Measurements from ENCODE around the gene RAD21L1.

RAD21L1 gene

DNA sequence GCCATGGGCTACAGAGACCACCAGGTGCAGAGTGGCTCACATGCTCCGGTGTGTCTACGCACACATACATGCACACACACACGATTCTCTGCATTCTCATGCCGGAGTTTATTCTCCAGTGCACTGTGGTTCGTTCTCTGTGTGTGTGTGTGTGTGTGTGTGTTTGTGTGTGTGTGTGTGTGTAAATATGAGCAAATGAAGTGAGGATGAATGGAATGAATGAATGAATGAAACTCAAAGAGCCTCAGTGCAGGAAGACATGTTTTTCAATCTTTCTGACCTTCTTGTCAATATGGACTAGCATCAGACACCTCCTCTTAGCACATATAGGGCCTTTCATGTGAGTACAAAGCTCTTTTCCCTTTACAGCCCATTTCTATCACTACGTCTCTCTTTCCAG, 42.7 kb upstream of the RAD21L1 start:
- POLR2A ChIA-PET (ENCODE audit: low non-redundant PET): no interaction called here
- TF ChIP-seq, protein P1, sequence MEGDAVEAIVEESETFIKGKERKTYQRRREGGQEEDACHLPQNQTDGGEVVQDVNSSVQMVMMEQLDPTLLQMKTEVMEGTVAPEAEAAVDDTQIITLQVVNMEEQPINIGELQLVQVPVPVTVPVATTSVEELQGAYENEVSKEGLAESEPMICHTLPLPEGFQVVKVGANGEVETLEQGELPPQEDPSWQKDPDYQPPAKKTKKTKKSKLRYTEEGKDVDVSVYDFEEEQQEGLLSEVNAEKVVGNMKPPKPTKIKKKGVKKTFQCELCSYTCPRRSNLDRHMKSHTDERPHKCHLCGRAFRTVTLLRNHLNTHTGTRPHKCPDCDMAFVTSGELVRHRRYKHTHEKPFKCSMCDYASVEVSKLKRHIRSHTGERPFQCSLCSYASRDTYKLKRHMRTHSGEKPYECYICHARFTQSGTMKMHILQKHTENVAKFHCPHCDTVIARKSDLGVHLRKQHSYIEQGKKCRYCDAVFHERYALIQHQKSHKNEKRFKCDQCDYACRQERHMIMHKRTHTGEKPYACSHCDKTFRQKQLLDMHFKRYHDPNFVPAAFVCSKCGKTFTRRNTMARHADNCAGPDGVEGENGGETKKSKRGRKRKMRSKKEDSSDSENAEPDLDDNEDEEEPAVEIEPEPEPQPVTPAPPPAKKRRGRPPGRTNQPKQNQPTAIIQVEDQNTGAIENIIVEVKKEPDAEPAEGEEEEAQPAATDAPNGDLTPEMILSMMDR (conservative IDR thresholded peaks at IDR 0.05; ENCODE audit: low read depth): no peak
- DNase-seq (ENCODE audit: low spot score): no peak
- no peak overlapping the region for H3K27ac ChIP-seq
- CTCF ChIA-PET: no interaction called here

DNA sequence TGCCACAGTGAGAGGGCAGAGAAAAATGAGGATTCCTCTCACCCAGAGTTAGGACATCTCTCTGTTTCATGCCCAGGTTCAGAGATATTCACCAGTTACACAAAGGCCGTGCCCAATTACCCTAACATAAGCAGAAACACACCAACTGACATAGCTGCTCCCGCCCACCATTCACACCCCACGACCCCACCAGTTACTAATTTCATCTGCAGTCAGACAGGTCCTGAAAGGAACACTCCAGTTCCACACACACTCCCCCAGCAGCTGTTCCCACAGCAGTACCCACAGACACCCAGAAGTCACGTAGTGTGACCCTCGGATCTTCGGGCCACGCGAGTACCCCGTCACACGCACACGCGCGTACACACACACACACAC, 41.6 kb upstream of the RAD21L1 start:
- no peak overlapping the region for H3K27ac ChIP-seq
- CTCF ChIA-PET: interaction anchor here (0.5 to 1.4 kb wide), 4 partner anchors 76 to 1340 kb away, joined by 3 to 6 read pairs (median 4); no protein-coding TSS in a partner anchor
- TF ChIP-seq, protein P1 (conservative IDR thresholded peaks at IDR 0.05; ENCODE audit: low read depth): no peak
- POLR2A ChIA-PET (ENCODE audit: low non-redundant PET): no interaction called here
- DNase-seq (ENCODE audit: low spot score): no peak

DNA sequence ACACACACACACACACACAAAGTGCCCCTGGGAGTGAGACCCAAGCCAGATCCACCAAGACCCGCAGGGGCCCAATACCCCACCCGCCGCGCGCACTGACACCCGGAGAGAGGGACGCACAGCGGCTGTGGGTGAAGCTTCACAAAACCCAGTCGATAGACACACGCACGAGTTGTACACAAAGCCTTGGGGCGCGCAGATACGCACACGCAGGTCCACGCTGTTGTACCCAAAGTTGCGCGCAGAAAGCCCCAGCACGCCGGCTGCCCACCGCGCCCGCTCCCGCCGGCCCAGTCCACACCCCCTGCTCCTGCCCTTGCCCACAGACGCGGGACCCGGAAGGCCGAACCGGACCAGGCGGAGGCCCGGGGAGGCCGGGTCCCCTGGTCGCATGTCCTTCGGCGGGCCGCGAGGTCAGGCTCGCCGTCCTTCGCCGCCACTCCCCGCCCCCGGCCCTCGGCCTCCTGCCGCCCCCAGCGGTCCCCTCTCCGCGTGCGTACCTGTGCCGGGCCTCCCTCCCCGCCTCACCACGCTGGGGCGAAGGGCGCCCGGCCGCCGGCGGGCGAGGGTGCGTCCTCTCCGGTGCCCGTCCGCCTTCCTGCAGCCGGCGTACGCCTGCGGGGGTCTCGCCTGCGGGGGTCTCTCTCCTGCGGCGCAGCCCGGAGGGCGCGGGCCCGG, 41.1 kb upstream of the RAD21L1 start, which contains the start of gene TMEM74B:
TMEM74B (minus strand) TSS at position 344 of the 678 bp plus-strand sequence. CDS start 1,180 bp downstream, outside the sequence.
- POLR2A ChIA-PET (ENCODE audit: low non-redundant PET): no interaction called here
- TF ChIP-seq, protein P1 (conservative IDR thresholded peaks at IDR 0.05; ENCODE audit: low read depth): no peak
- CTCF ChIA-PET: interaction anchor here (0.5 to 1.4 kb wide), 6 partner anchors 65 to 1340 kb away, joined by 3 to 6 read pairs (median 4); no protein-coding TSS in a partner anchor
- H3K27ac ChIP-seq: no peak within 1 kb of the TSS
- DNase-seq (ENCODE audit: low spot score): no peak

DNA sequence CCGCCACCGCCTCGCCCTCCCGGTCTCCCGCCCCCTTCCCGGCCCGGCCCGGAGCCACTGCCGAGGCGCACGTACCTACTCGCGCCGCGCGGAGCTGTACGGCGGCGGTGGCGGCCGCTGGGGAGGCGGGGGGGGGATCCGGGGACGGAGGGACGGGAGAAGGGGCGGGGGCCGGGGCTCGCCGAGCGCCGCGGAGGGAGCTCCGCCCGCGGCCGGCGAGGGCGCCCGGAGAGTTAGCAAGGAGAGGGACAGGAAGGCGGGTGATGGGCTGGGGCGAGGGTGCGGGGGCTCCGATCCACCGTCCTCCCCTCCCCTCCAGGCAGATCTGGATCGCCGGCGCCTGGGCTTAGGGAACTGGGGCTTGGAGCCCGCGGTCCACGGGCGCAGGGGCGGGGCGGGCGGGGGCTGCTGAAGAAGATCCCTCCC, 40.5 kb upstream of the RAD21L1 start:
- ChIA-PET CTCF (interaction anchor here (0.6 to 1.4 kb wide), 3 partner anchors 65 to 1147 kb away, joined by 4 to 6 read pairs (median 5); no protein-coding TSS in a partner anchor), POLR2A (ENCODE audit: low non-redundant PET) (no interaction called here)
- TF ChIP-seq, protein P1 (conservative IDR thresholded peaks at IDR 0.05; ENCODE audit: low read depth): no peak
- H3K27ac ChIP-seq: no peak overlapping the region
- no peak for DNase-seq (ENCODE audit: low spot score)

DNA sequence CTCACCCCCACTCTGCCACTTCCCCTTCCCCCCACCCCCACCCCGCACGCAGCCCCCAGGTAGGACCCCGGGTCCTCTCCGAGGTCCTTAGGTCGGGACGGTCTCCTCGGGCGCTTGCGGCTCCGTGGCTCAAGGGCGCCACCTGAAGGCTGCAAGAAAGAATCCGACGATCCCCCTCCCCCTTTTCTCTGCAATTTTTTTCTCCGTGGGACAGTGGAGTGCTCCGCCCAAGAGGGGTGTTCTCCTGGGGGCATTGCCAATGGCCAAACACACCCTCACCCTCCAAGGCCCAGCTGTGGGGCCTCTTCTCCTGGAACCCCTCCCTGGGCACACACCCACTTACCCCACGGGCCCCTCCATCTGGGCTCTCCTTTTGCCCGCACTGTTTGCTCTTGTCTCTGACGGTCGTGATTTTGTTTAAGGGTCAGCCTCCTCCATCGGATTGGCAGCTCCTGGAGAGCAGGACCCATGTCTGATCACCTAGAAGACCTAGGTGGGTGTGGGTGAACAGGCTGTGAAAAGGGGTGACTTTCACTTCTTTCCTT, 40.0 kb upstream of the RAD21L1 start:
- ChIA-PET CTCF (interaction anchor here (0.6 to 1.4 kb wide), 2 partner anchors 10 to 77 kb away, joined by 5 to 6 read pairs; no protein-coding TSS in a partner anchor), POLR2A (ENCODE audit: low non-redundant PET) (no interaction called here)
- H3K27ac ChIP-seq: no peak overlapping the region
- DNase-seq (ENCODE audit: low spot score): peak; percentile 56
- TF ChIP-seq, protein P1 (conservative IDR thresholded peaks at IDR 0.05; ENCODE audit: low read depth): peak; percentile 66

DNA sequence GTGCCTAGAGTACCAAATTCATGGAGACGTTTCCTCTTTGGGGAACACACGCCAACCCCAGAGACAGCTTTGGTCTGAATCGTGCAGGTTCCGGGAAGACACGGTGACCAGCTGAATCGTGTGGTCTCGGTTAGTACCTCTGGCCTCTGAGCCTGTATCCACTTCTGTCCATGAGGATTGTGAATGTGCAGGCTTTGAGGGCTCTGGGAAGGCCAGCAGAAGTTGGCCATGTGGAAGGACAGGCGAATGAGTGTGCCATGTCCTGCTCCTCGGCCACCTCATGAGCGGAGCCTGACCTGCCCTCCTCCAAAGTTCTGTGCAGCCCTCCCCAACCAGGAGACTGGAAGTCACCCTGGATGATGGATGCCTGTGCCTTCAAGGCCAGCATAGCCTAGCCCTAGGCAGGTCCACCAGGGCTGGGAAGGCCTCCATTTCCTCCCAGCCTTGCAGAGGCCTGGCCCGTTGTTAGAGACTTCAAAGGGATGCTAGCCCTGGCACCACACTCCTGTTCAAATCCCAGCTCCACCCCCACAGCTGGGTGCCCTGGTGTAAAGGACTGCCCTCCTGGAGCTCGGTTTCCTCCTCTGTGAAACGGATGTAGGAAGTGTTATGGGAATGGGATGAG, 39.4 kb upstream of the RAD21L1 start:
- DNase-seq (ENCODE audit: low spot score): no peak
- H3K27ac ChIP-seq: no peak overlapping the region
- ChIA-PET CTCF (interaction anchor here (0.6 to 0.7 kb wide), 3 partner anchors 10 to 371 kb away, joined by 3 to 6 read pairs (median 5); no protein-coding TSS in a partner anchor), POLR2A (ENCODE audit: low non-redundant PET) (no interaction called here)
- TF ChIP-seq, protein P1 (conservative IDR thresholded peaks at IDR 0.05; ENCODE audit: low read depth): no peak

Data from RWPE1 (cell line).